Liver (tissue), 9 donors: ENCODE measurements around the gene CFP. TPM values are rescaled to one million over a fixed set of nuclear protein-coding genes. Genes with fewer than 3 reads are reported as not detected.

Source experiments
- DNase-seq: peaks from one replicate; pipeline ENCODE4 v3.0.0-alpha.2; 2017; ENCODE audit warnings: low spot score
- H3K27ac ChIP-seq, 2 donors: one replicate each; pipeline ENCODE4 v1.7.0; 2013; ENCODE audit warnings: inconsistent platforms in 2 of 2, low read length in 2 of 2, control low read depth in 1 of 2, low read depth in 1 of 2, mild to moderate bottlenecking in 1 of 2
- H3K27me3 ChIP-seq, 4 donors: one replicate each; pipeline versions ENCODE4 v1.6.1 to v1.7.0; 2013; ENCODE audit warnings: low read length in 3 of 4, inconsistent platforms in 1 of 4, mild to moderate bottlenecking in 1 of 4, moderate library complexity in 1 of 4; ENCODE audit not compliant: control insufficient read depth in 4 of 4, insufficient read depth in 4 of 4
- H3K36me3 ChIP-seq, 4 donors: one replicate each; pipeline versions ENCODE4 v1.6.1 to v1.7.0; 2013; ENCODE audit warnings: low read length in 3 of 4, mild to moderate bottlenecking in 3 of 4, low read depth in 1 of 4, moderate library complexity in 1 of 4; ENCODE audit not compliant: control insufficient read depth in 4 of 4, insufficient read depth in 3 of 4
- H3K4me1 ChIP-seq, 4 donors: one replicate each; pipeline versions ENCODE4 v1.6.1 to v1.7.0; 2013; ENCODE audit warnings: low read length in 3 of 4, mild to moderate bottlenecking in 3 of 4, moderate library complexity in 1 of 4; ENCODE audit not compliant: control insufficient read depth in 4 of 4, insufficient read depth in 4 of 4
- H3K4me3 ChIP-seq, 3 donors: one replicate each; pipeline versions ENCODE4 v1.6.1 to v1.7.0; 2013; ENCODE audit warnings: low read length in 3 of 3, control low read depth in 1 of 3, low read depth in 1 of 3, mild to moderate bottlenecking in 1 of 3
- H3K9ac ChIP-seq, 2 donors: one replicate each; pipeline ENCODE4 v1.7.0; 2013; ENCODE audit warnings: low read length in 2 of 2, mild to moderate bottlenecking in 2 of 2, moderate library complexity in 2 of 2, control low read depth in 1 of 2, low read depth in 1 of 2
- H3K9me3 ChIP-seq, 4 donors: one replicate each; pipeline versions ENCODE4 v1.6.1 to v1.7.0; 2013; ENCODE audit warnings: low read length in 3 of 4; ENCODE audit not compliant: control insufficient read depth in 4 of 4
- CTCF ChIP-seq: fragments of 150-350 bp; IDR thresholded peaks from 2 replicates; pipeline ENCODE4 v1.5.1; 2017; ENCODE audit warnings: improper control_type of control experiment, low read depth, low read length; ENCODE audit not compliant: missing input control
- EGR1 ChIP-seq, 2 donors: IDR thresholded peaks; 2 replicates each; pipeline ENCODE4 v1.6.1; 2016 to 2018; ENCODE audit warnings: antibody characterized with exemption in 2 of 2, low read depth in 2 of 2
- FOXA2 ChIP-seq: IDR thresholded peaks from 2 replicates; pipeline ENCODE4 v1.6.1; 2016; ENCODE audit warnings: antibody characterized with exemption
- GABPA ChIP-seq, 2 donors: IDR thresholded peaks in 1 of 2; conservative IDR thresholded peaks in 1 of 2; 2 replicates each; pipeline ENCODE4 v1.6.1; 2016; ENCODE audit warnings: antibody characterized with exemption in 2 of 2, mild to moderate bottlenecking in 1 of 2, moderate library complexity in 1 of 2
- HNF4A ChIP-seq, 2 donors: conservative IDR thresholded peaks; 2 replicates each; pipeline ENCODE4 v1.6.1; 2016; ENCODE audit warnings: antibody characterized with exemption in 2 of 2, mild to moderate bottlenecking in 2 of 2
- JUND ChIP-seq, 2 donors: IDR thresholded peaks; 2 replicates each; pipeline ENCODE4 v1.6.1; 2016; ENCODE audit warnings: antibody characterized with exemption in 2 of 2
- MAX ChIP-seq: IDR thresholded peaks from 2 replicates; pipeline ENCODE4 v1.6.1; 2016; ENCODE audit warnings: antibody characterized with exemption
- RAD21 ChIP-seq, 2 donors: IDR thresholded peaks; 2 replicates each; pipeline ENCODE4 v1.6.1; 2016; ENCODE audit warnings: antibody characterized with exemption in 2 of 2, mild to moderate bottlenecking in 2 of 2
- REST ChIP-seq: IDR thresholded peaks from 2 replicates; pipeline ENCODE4 v1.6.1; 2016; ENCODE audit warnings: antibody characterized with exemption, mild to moderate bottlenecking
- SP1 ChIP-seq: IDR thresholded peaks from 2 replicates; pipeline ENCODE4 v1.6.1; 2018; ENCODE audit warnings: antibody characterized with exemption, mild to moderate bottlenecking
- TAF1 ChIP-seq: conservative IDR thresholded peaks from 2 replicates; pipeline ENCODE4 v1.6.1; 2016; ENCODE audit warnings: antibody characterized with exemption, mild to moderate bottlenecking
- YY1 ChIP-seq: IDR thresholded peaks from 2 replicates; pipeline ENCODE4 v1.6.1; 2016; ENCODE audit warnings: antibody characterized with exemption, mild to moderate bottlenecking
- WGBS: extraction: QIAGEN DNeasy Blood & Tissue Kit; methylation state at CpG from one replicate; pipeline ENCODE4 v1.1.7; 2013; 5-methylcytosine and 5-hydroxymethylcytosine counted together
- polyA plus RNA-seq, 2 donors: library from polyadenylated mRNA; stranded (reverse) in 1 of 2; unstranded in 1 of 2; fragments of 200-250 nt in 1 of 2; fragments of >200 nt in 1 of 2; fragmentation: Nextera tagmentation in 1 of 2; extraction: Ambion mirVana in 1 of 2; gene quantifications; one replicate each; pipeline versions ENCODE4 v1.2.1 to v1.2.3, GENCODE V29; 2013 to 2015
- total RNA-seq, 2 donors: library from RNA; depleted of rRNA; stranded (reverse); fragments of >200 nt; gene quantifications; one replicate each; pipeline ENCODE4 v1.2.3, GENCODE V29; 2014
- TF ChIP-seq, protein P1 (sequence below): IDR thresholded peaks from 2 replicates; pipeline ENCODE4 v1.6.1; 2016; ENCODE audit warnings: antibody characterized with exemption
- donor health status: healthy.
- donor health status: healthy.
- donor health status: healthy.
- donor health status: healthy.
- donor health status: healthy.

CFP gene
- total and polyA plus RNA-seq, 4 donors = 10.0 to 26.0 (median 16.6) TPM

DNA sequence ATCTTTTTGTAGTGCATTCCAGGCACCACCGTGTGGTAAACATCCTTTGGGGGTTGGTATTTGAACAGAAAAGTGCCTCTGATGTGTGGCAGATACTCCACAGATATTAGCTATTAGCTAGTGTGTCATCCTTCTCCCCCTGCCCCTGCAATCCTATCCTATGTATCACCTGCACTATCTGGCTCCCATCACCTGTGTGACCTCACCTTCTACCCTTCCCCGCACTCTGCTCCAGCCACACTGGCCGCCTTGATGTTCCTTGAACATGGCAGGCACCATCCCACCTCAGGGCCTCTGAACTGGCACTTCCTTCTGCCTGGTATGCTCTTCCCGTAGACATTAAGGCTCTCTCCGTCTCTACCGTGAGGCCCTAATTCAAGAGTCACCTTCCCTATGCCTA lies 16.9 kb upstream of the CFP start:
- H3K4me1 ChIP-seq = peaks cover 4 to 41% (median 15%) of the 10 kb centered on the region in 4 donors

More for the DNA sequence above, 16.9 kb upstream of the CFP start:
- Histone ChIP-seq H3K9me3 (no peaks in the 10 kb centered on the region), H3K27me3 (no peaks in the 10 kb centered on the region), H3K4me3 (no peak overlapping the region), H3K36me3 (peaks cover 0 to 1% (median under 1%) of the 10 kb centered on the region in 4 donors), H3K27ac (no peak overlapping the region), H3K9ac (no peak overlapping the region)
- TF ChIP-seq CTCF (no peak), HNF4A (conservative IDR thresholded peaks at IDR 0.05) (no peak), MAX (no peak), REST (no peak), FOXA2 (no peak), EGR1 (IDR thresholded peaks at IDR 0.05; ENCODE audit: low read depth in 2 of 2) (no peak), JUND (IDR thresholded peaks at IDR 0.05) (no peak), SP1 (no peak), RAD21 (IDR thresholded peaks at IDR 0.05) (no peak), TAF1 (no peak), GABPA (IDR thresholded peaks at IDR 0.05 in 1 of 2, conservative IDR thresholded peaks at IDR 0.05 in 1 of 2) (no peak), YY1 (no peak)
- TF ChIP-seq, protein P1, sequence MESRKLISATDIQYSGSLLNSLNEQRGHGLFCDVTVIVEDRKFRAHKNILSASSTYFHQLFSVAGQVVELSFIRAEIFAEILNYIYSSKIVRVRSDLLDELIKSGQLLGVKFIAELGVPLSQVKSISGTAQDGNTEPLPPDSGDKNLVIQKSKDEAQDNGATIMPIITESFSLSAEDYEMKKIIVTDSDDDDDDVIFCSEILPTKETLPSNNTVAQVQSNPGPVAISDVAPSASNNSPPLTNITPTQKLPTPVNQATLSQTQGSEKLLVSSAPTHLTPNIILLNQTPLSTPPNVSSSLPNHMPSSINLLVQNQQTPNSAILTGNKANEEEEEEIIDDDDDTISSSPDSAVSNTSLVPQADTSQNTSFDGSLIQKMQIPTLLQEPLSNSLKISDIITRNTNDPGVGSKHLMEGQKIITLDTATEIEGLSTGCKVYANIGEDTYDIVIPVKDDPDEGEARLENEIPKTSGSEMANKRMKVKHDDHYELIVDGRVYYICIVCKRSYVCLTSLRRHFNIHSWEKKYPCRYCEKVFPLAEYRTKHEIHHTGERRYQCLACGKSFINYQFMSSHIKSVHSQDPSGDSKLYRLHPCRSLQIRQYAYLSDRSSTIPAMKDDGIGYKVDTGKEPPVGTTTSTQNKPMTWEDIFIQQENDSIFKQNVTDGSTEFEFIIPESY = no peak
- no peak for DNase-seq
- 77% methylated on average over 6 of the region's 6 CpGs for WGBS
